Uterus (tissue), 4 donors: Measurements from ENCODE around the gene CDKN2C. TPM values are rescaled to one million over a fixed set of nuclear protein-coding genes. Genes with fewer than 3 reads are reported as not detected.
"Not testable (repeated sequence)": the region's sequence is repeated elsewhere in the genome, so short reads cannot be mapped to it uniquely, and the experiment has no call there.

ENCODE experiments used
- DNase-seq, 2 donors: peaks; one replicate each; pipeline ENCODE4 v3.0.0-alpha.2; 2019 to 2020
- H3K27ac ChIP-seq, 2 donors: fragments of 200-600 bp; sonication (generic); 1 replicate in 1 of 2; 2 replicates in 1 of 2; pipeline ENCODE4 v1.5.1; 2016 to 2018
- H3K27me3 ChIP-seq, 2 donors: fragments of 200-600 bp; sonication (generic); one replicate each; pipeline ENCODE4 v1.5.1; 2018 to 2019; ENCODE audit warnings: control low read depth in 1 of 2
- H3K36me3 ChIP-seq, 2 donors: fragments of 200-600 bp; sonication (generic); one replicate each; pipeline ENCODE4 v1.5.1; 2019; ENCODE audit warnings: control low read depth in 1 of 2
- H3K4me1 ChIP-seq, 2 donors: fragments of 200-600 bp; sonication (generic); one replicate each; pipeline ENCODE4 v1.5.1; 2018 to 2019; ENCODE audit warnings: control low read depth in 1 of 2
- H3K4me3 ChIP-seq, 2 donors: fragments of 200-600 bp; sonication (generic); 1 replicate in 1 of 2; 2 replicates in 1 of 2; pipeline ENCODE4 v1.5.1; 2018 to 2019; ENCODE audit warnings: mild to moderate bottlenecking in 1 of 2
- H3K9me3 ChIP-seq, 2 donors: fragments of 200-600 bp; sonication (generic); one replicate each; pipeline ENCODE4 v1.5.1; 2019; ENCODE audit warnings: control low read depth in 1 of 2
- CTCF ChIP-seq, 4 experiments: fragments of 200-600 bp in 2 of 4; fragments of 450-650 bp in 2 of 4; sonication (generic) in 2 of 4; IDR thresholded peaks; one replicate each; pipeline ENCODE4 v1.5.1; 2016 to 2019; ENCODE audit warnings: antibody characterized with exemption in 4 of 4, mild to moderate bottlenecking in 2 of 4, moderate library complexity in 1 of 4
- POLR2A ChIP-seq, 2 donors: fragments of 450-650 bp; IDR thresholded peaks; one replicate each; pipeline ENCODE4 v1.6.1; 2016; ENCODE audit warnings: antibody characterized with exemption in 2 of 2, mild to moderate bottlenecking in 1 of 2, moderate library complexity in 1 of 2
- intact Hi-C: fragments of 100-400 bp; cut with DNase I; formaldehyde crosslinking; loops from one replicate; pipeline ENCODE4 v1.15.1; 2023; ENCODE audit warnings: low total_unique reads
- total RNA-seq, 4 donors: library from RNA; depleted of rRNA in 3 of 4; stranded (reverse); fragments of >200 nt in 3 of 4; gene quantifications; one replicate each; pipeline versions ENCODE4 v1.1.0 to v1.2.4, GENCODE V29; 2014 to 2023
- donor health status: DM: yes; HTN: yes; CAD: no.

CDKN2C gene
- total RNA-seq, 4 donors from 2014 or later, result 13.4 to 103 (median 22.2) TPM

- no peaks in the 10 kb centered on the region for H3K36me3 ChIP-seq
- H3K27me3 ChIP-seq, result no peaks in the 10 kb centered on the region
- H3K9me3 ChIP-seq, result no peaks in the 10 kb centered on the region
- no peak for DNase-seq
- intact Hi-C loops, result no loop called here
- H3K27ac ChIP-seq, result no peak overlapping the region
- no peaks in the 10 kb centered on the region for H3K4me1 ChIP-seq
- H3K4me3 ChIP-seq, result no peak overlapping the region
- TF ChIP-seq CTCF (IDR thresholded peaks at IDR 0.05) (no peak), POLR2A (IDR thresholded peaks at IDR 0.05) (no peak)
These were observed 29.8 kb upstream of the CDKN2C start for GRCh38 chr1:50940291-50940690.

- Histone ChIP-seq H3K9me3 (no peaks in the 10 kb centered on the region), H3K27me3 (no peaks in the 10 kb centered on the region), H3K36me3 (no peaks in the 10 kb centered on the region), H3K4me3 (no peak overlapping the region), H3K27ac (no peak overlapping the region), H3K4me1 (no peaks in the 10 kb centered on the region)
- DNase-seq, result no peak
- intact Hi-C loops, result no loop called here
- TF ChIP-seq POLR2A (IDR thresholded peaks at IDR 0.05) (no peak), CTCF (IDR thresholded peaks at IDR 0.05) (no peak)
These were observed 27.7 kb upstream of the CDKN2C start for GRCh38 chr1:50942334-50942733.

GRCh38 chr1:50949286-50949982 lies 20.6 kb upstream of the CDKN2C start:
- no peak overlapping the region for H3K27ac ChIP-seq
- intact Hi-C loops, result no loop called here

GRCh38 chr1:50950396-50950795 lies 19.6 kb upstream of the CDKN2C start:
- no peaks in the 10 kb centered on the region for H3K9me3 ChIP-seq
- no peaks in the 10 kb centered on the region for H3K27me3 ChIP-seq
- no peak for DNase-seq

More at GRCh38 chr1:50949286-50949982, 20.6 kb upstream of the CDKN2C start:
- H3K4me1 ChIP-seq, result no peaks in the 10 kb centered on the region
- no peaks in the 10 kb centered on the region for H3K27me3 ChIP-seq
- H3K9me3 ChIP-seq, result no peaks in the 10 kb centered on the region
- DNase-seq, result no peak
- no peak overlapping the region for H3K4me3 ChIP-seq
- no peak for TF ChIP-seq POLR2A (IDR thresholded peaks at IDR 0.05)
- no peak for TF ChIP-seq CTCF (IDR thresholded peaks at IDR 0.05)
- H3K36me3 ChIP-seq, result no peaks in the 10 kb centered on the region

GRCh38 chr1:50952566-50952965 lies 17.5 kb upstream of the CDKN2C start:
- H3K4me1 ChIP-seq, intact Hi-C loops, H3K4me3 ChIP-seq, H3K27me3 ChIP-seq, DNase-seq, H3K36me3 ChIP-seq, H3K27ac ChIP-seq, H3K9me3 ChIP-seq: not testable (repeated sequence)

More at GRCh38 chr1:50950396-50950795, 19.6 kb upstream of the CDKN2C start:
- Histone ChIP-seq H3K36me3 (no peaks in the 10 kb centered on the region), H3K27ac (no peak overlapping the region), H3K4me1 (no peaks in the 10 kb centered on the region), H3K4me3 (no peak overlapping the region)
- intact Hi-C loops, result no loop called here
- no peak for TF ChIP-seq CTCF (IDR thresholded peaks at IDR 0.05)
- no peak for TF ChIP-seq POLR2A (IDR thresholded peaks at IDR 0.05)
